GM21423 (cell line): ENCODE measurements around the gene CEBPE.
A peak's percentile ranks its signal among the peaks of the same experiment; 100 is the strongest.

Source experiments
- ATAC-seq: cut with Tn5 transposase; IDR thresholded peaks from one replicate; pipeline ENCODE4 v1.9.1; 2021; ENCODE audit warnings: mild to moderate bottlenecking, moderate library complexity; ENCODE audit not compliant: unreplicated experiment

The CEBPE gene

GRCh38 chr14:23104591-23105347, 14.3 kb downstream of the CEBPE start, which contains the start of gene CIROP:
Gene CIROP (minus strand): TSS chr14:23104989. CDS start chr14:23104920, 69 bp downstream.
- ATAC-seq, result no peak

GRCh38 chr14:23104070-23104590, 14.9 kb downstream of the CEBPE start:
- ATAC-seq, result no peak

GRCh38 chr14:23103581-23103980, 15.5 kb downstream of the CEBPE start:
- ATAC-seq, result no peak

GRCh38 chr14:23102801-23103200, 16.3 kb downstream of the CEBPE start:
- ATAC-seq, result no peak

GRCh38 chr14:23101986-23102625, 16.9 kb downstream of the CEBPE start:
- no peak for ATAC-seq

- no peak for ATAC-seq
These were observed 17.7 kb downstream of the CEBPE start for GRCh38 chr14:23101213-23101970.

- ATAC-seq, result no peak
These were observed 19.7 kb downstream of the CEBPE start for GRCh38 chr14:23099212-23099861.

- no peak for ATAC-seq
These were observed 21.3 kb downstream of the CEBPE start for GRCh38 chr14:23097786-23098185.

GRCh38 chr14:23095196-23096108, 23.6 kb downstream of the CEBPE start, which contains the start of gene C14orf119:
Gene C14orf119 (plus strand): TSS chr14:23095505. CDS start chr14:23097659, 2,154 bp downstream.
- ATAC-seq, result peak; percentile 91

- ATAC-seq, result peak; percentile 33
These were observed 24.3 kb downstream of the CEBPE start, which contains the start of gene ACIN1 for GRCh38 chr14:23094666-23095195. Gene ACIN1 (minus strand): TSS chr14:23095136. CDS start chr14:23095112, 24 bp downstream.

GRCh38 chr14:23093991-23094665, 24.9 kb downstream of the CEBPE start:
- no peak for ATAC-seq

GRCh38 chr14:23093526-23093925, 25.5 kb downstream of the CEBPE start:
- ATAC-seq, result no peak

GRCh38 chr14:23093104-23093503, 26.0 kb downstream of the CEBPE start:
- ATAC-seq, result no peak

GRCh38 chr14:23091294-23092225, 27.5 kb downstream of the CEBPE start:
- no peak for ATAC-seq

- no peak for ATAC-seq
These were observed 28.8 kb downstream of the CEBPE start for GRCh38 chr14:23090254-23090636.

- no peak for ATAC-seq
These were observed 29.4 kb downstream of the CEBPE start for GRCh38 chr14:23089498-23090253.

- no peak for ATAC-seq
These were observed 32.5 kb downstream of the CEBPE start for GRCh38 chr14:23086565-23086964.
